ENCODE results near the gene WDFY3. TPM values are rescaled to one million over a fixed set of nuclear protein-coding genes. Genes with fewer than 3 reads are reported as not detected.
A peak's percentile ranks its signal among the peaks of the same experiment; 100 is the strongest.

WDFY3 gene
- total and polyA plus RNA-seq, 2 of the 13 experiments (the other 11 are each of a cell fraction or from before 2014, with no cell fraction given), result 16.7 to 24.5 TPM

DNA sequence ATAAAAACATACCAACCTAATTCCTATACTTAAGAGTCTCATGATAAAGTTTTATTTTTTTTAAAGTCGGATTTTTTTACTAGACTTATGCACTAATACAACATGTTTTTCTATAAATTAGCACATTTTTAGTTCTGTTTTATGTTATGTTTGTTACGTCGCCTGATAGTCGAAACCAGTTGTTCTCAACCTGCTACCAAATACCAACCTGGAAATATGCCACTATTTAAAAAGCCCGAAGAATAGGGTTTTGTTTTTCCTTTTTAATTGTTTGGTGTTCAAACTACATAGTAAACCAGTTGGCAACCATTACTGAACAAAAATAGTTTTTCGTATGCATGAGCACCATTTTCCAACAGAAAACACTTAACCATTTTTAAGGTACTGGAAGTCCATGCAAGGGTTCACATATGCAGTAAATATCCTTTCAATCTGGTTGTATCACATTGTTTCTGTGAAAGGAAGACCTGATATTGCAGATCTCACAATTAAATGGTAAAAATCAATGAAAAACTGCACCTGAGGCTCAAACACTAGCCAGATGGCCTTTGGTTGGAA is 1.4 kb downstream of the WDFY3 start:
- in situ Hi-C loops (cut with HindIII; ENCODE audit: extremely low pct_ligation_motif_present, low pct_unique_long_range_greater_than_20kb) (loop anchor here (5.0 to 10.0 kb wide), 2 partner anchors 213 to 380 kb away; partner anchors contain the start of gene CDS1), intact Hi-C loops (cut with micrococcal nuclease; ENCODE audit: unreplicated experiment) (no loop called here)
- Histone ChIP-seq H3K4me1 (ENCODE audit: insufficient read depth, low read length) (peaks cover 23% of the 10 kb centered on the region), H3K79me2 (ENCODE audit: insufficient read depth, low read length) (peaks cover 40% of the 10 kb centered on the region), H3K9me3 (ENCODE audit: low read length) (no peaks in the 10 kb centered on the region), H3K9ac (ENCODE audit: insufficient read depth, low read depth, low read length) (peak overlapping the region; percentile 84), H3K27ac (ENCODE audit: extremely low read length, insufficient read depth, low read length) (peak overlapping the region; percentile 65), H2AFZ (ENCODE audit: low read length) (no peak overlapping the region), H4K20me1 (ENCODE audit: insufficient read depth, low read length) (no peaks in the 10 kb centered on the region; the same call in none of the 2 replicates), H3K27me3 (ENCODE audit: control insufficient read depth in 1 of 2, insufficient read depth in 2 of 2, low read length in 2 of 2) (no peaks in the 10 kb centered on the region), H3K4me3 (replicated peaks in 1 of 3; ENCODE audit: insufficient read depth in 1 of 3, low read depth in 2 of 3, low read length in 3 of 3) (peak overlapping the region; percentile 89 to 91 (median 90)), H3K4me2 (ENCODE audit: low read depth, low read length) (peak overlapping the region; percentile 86), H3K36me3 (replicated peaks in 1 of 2; ENCODE audit: control insufficient read depth in 1 of 2, insufficient read depth in 2 of 2, low read length in 2 of 2) (no peaks in the 10 kb centered on the region)
- DNase-seq (ENCODE audit: low spot score), result no peak
- ChIA-PET POLR2A (no interaction called here), CTCF (ENCODE audit: low intra/inter-chr PET ratio, low total read pairs) (no interaction called here)
- FAIRE-seq, result no peak
- no peak for ATAC-seq
- peak; percentile 1; the same call in 1 of the 2 replicates for TF ChIP-seq ZNF709 (CRISPR knock-in tag; IDR thresholded peaks at IDR 0.05)
- TF ChIP-seq, protein P1, sequence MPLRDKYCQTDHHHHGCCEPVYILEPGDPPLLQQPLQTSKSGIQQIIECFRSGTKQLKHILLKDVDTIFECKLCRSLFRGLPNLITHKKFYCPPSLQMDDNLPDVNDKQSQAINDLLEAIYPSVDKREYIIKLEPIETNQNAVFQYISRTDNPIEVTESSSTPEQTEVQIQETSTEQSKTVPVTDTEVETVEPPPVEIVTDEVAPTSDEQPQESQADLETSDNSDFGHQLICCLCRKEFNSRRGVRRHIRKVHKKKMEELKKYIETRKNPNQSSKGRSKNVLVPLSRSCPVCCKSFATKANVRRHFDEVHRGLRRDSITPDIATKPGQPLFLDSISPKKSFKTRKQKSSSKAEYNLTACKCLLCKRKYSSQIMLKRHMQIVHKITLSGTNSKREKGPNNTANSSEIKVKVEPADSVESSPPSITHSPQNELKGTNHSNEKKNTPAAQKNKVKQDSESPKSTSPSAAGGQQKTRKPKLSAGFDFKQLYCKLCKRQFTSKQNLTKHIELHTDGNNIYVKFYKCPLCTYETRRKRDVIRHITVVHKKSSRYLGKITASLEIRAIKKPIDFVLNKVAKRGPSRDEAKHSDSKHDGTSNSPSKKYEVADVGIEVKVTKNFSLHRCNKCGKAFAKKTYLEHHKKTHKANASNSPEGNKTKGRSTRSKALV (CRISPR knock-in tag; IDR thresholded peaks at IDR 0.05), result no peak
- no peak for TF ChIP-seq ZNF451 (CRISPR knock-in tag; IDR thresholded peaks at IDR 0.05)
- TF ChIP-seq ZNF724P (CRISPR knock-in tag; IDR thresholded peaks at IDR 0.05; ENCODE audit: borderline replicate concordance), result no peak
- no peak for TF ChIP-seq MIER2 (CRISPR knock-in tag; IDR thresholded peaks at IDR 0.05)
- no peak for TF ChIP-seq ZBTB21 (CRISPR knock-in tag; IDR thresholded peaks at IDR 0.05)
- TF ChIP-seq JUN (CRISPR knock-in tag; IDR thresholded peaks at IDR 0.05), result 0 out of 2 replicates have a peak, but pooled peaks have one; percentile 16
- TF ChIP-seq, protein P2, sequence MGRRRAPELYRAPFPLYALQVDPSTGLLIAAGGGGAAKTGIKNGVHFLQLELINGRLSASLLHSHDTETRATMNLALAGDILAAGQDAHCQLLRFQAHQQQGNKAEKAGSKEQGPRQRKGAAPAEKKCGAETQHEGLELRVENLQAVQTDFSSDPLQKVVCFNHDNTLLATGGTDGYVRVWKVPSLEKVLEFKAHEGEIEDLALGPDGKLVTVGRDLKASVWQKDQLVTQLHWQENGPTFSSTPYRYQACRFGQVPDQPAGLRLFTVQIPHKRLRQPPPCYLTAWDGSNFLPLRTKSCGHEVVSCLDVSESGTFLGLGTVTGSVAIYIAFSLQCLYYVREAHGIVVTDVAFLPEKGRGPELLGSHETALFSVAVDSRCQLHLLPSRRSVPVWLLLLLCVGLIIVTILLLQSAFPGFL (CRISPR knock-in tag; IDR thresholded peaks at IDR 0.05), result no peak
- no TSS peak for BruUV-seq (replicated peaks)
- WGBS (ENCODE audit: low lambda C conversion rate), result 43% methylated on average over 6 of the region's 6 CpGs
